B cell (primary cell): ENCODE measurements around the gene NTN3. TPM values are rescaled to one million over a fixed set of nuclear protein-coding genes. Genes with fewer than 3 reads are reported as not detected.

Source experiments
- ATAC-seq: fragments of 200-7000 bp; cut with Tn5 transposase; one replicate; pipeline ENCODE4 v1.10.0; 2021; ENCODE audit warnings: low read depth, mild to moderate bottlenecking, moderate number of reproducible peaks, moderate library complexity
- CTCF ChIA-PET: fragments of 350-600 bp; sonication (Branson Sonifier 250); formaldehyde crosslinking; loops from one replicate; lab custom pipeline; 2021; ENCODE audit warnings: antibody characterized with exemption, inconsistent platforms; lab: Charles Lee
- POLR2A ChIA-PET: fragments of 350-600 bp; sonication (Branson Sonifier 250); formaldehyde crosslinking; loops from one replicate; lab custom pipeline; 2021; ENCODE audit warnings: antibody characterized with exemption; lab: Charles Lee
- DNase-seq: peaks from one replicate; pipeline ENCODE4 v3.0.0; 2013
- H2AFZ ChIP-seq: 2 replicates; pipeline ENCODE4 v1.6.1; 2012; ENCODE audit warnings: mild to moderate bottlenecking, low read depth, low read length; ENCODE audit not compliant: insufficient read depth, poor library complexity, severe bottlenecking
- H3K27ac ChIP-seq, 2 donors: 1 replicate in 1 of 2; 2 replicates in 1 of 2; pipeline ENCODE4 v1.5.1; 2012 to 2013; ENCODE audit warnings: low read length in 2 of 2, mild to moderate bottlenecking in 2 of 2, moderate library complexity in 1 of 2
- H3K27me3 ChIP-seq, 4 experiments: fragments of 200-600 bp in 1 of 4; sonication (generic) in 1 of 4; replicated peaks in 1 of 4; 1 replicate in 2 of 4; 2 replicates in 2 of 4; pipeline versions ENCODE4 v1.6.1 to v1.7.0; 2013 to 2016; ENCODE audit warnings: low read length in 3 of 4, mild to moderate bottlenecking in 2 of 4, mixed read lengths in 1 of 4, moderate library complexity in 1 of 4; ENCODE audit not compliant: insufficient read depth in 4 of 4, control insufficient read depth in 3 of 4; ENCODE audit errors: control extremely low read depth in 1 of 4
- H3K36me3 ChIP-seq, 2 experiments: replicated peaks in 1 of 2; 1 replicate in 1 of 2; 2 replicates in 1 of 2; pipeline versions ENCODE4 v1.6.1 to v1.7.1; 2013; ENCODE audit warnings: low read length in 1 of 2; ENCODE audit not compliant: insufficient read depth in 2 of 2, control insufficient read depth in 1 of 2; ENCODE audit errors: control extremely low read depth in 1 of 2, extremely low read depth in 1 of 2
- H3K4me1 ChIP-seq, 2 donors: fragments of 200-600 bp in 1 of 2; sonication (generic) in 1 of 2; 1 replicate in 1 of 2; 2 replicates in 1 of 2; pipeline versions ENCODE4 v1.5.1 to v1.6.1; 2013 to 2017; ENCODE audit warnings: low read length in 2 of 2; ENCODE audit not compliant: control insufficient read depth in 2 of 2, insufficient read depth in 2 of 2
- H3K4me2 ChIP-seq: replicated peaks from 2 replicates; pipeline ENCODE3; 2012; ENCODE audit warnings: mild to moderate bottlenecking, low read depth, low read length; ENCODE audit not compliant: poor library complexity, severe bottlenecking
- H3K4me3 ChIP-seq, 5 experiments: fragments of 200-600 bp in 1 of 5; sonication (generic) in 1 of 5; 1 replicate in 3 of 5; 2 replicates in 2 of 5; pipeline versions ENCODE4 v1.5.1 to v1.7.0; 2011 to 2016; ENCODE audit warnings: low read length in 4 of 5, mild to moderate bottlenecking in 4 of 5, low read depth in 2 of 5, control low read depth in 1 of 5, moderate library complexity in 1 of 5; ENCODE audit not compliant: insufficient read depth in 1 of 5; ENCODE audit errors: control extremely low read depth in 1 of 5, extremely low read depth in 1 of 5
- H3K79me2 ChIP-seq: fragments of 200-600 bp; sonication (generic); one replicate; pipeline ENCODE4 v1.6.0; 2016; ENCODE audit warnings: low read length; ENCODE audit not compliant: control insufficient read depth, insufficient read depth
- H3K9ac ChIP-seq: fragments of 200-600 bp; sonication (generic); 2 replicates; pipeline ENCODE4 v1.6.1; 2017; ENCODE audit warnings: mild to moderate bottlenecking, low read length, moderate library complexity
- H3K9me3 ChIP-seq, 3 donors: one replicate each; pipeline versions ENCODE4 v1.6.1 to v1.7.1; 2013; ENCODE audit warnings: low read length in 2 of 3; ENCODE audit not compliant: control insufficient read depth in 2 of 3, insufficient read depth in 1 of 3; ENCODE audit errors: control extremely low read depth in 1 of 3
- H4K20me1 ChIP-seq: 2 replicates; pipeline ENCODE4 v1.6.0; 2012; ENCODE audit warnings: mild to moderate bottlenecking, low read length; ENCODE audit not compliant: insufficient read depth, control insufficient read depth, poor library complexity, severe bottlenecking
- H3K27ac Mint-ChIP-seq: one replicate; pipeline ENCODE4 v1.8.0; 2021; ENCODE audit warnings: mixed read lengths
- H3K27me3 Mint-ChIP-seq: one replicate; pipeline ENCODE4 v1.8.0; 2021; ENCODE audit warnings: mixed read lengths
- H3K4me1 Mint-ChIP-seq: one replicate; pipeline ENCODE4 v1.8.0; 2021; ENCODE audit warnings: mixed read lengths
- H3K4me3 Mint-ChIP-seq: one replicate; pipeline ENCODE4 v1.8.0; 2021; ENCODE audit warnings: mixed read lengths
- H3K9me3 Mint-ChIP-seq: one replicate; pipeline ENCODE4 v1.8.0; 2022; ENCODE audit warnings: mixed read lengths; ENCODE audit not compliant: insufficient read depth
- CTCF ChIP-seq: fragments of 200-600 bp; IDR thresholded peaks from one replicate; pipeline ENCODE4 v1.8.0; 2022; ENCODE audit warnings: antibody characterized with exemption, mild to moderate bottlenecking
- EZH2 ChIP-seq: IDR thresholded peaks from 2 replicates; pipeline ENCODE4 v1.6.1; 2012; ENCODE audit warnings: borderline replicate concordance, low read depth, mild to moderate bottlenecking, moderate library complexity, low read length; ENCODE audit not compliant: insufficient read depth, poor library complexity, severe bottlenecking
- WGBS: methylation state at CpG from one replicate; pipeline ENCODE4 v1.1.5; 2013; ENCODE audit warnings: missing lambda C conversion rate; ENCODE audit not compliant: insufficient coverage; 5-methylcytosine and 5-hydroxymethylcytosine counted together
- intact Hi-C: fragments of 100-400 bp; cut with micrococcal nuclease; formaldehyde crosslinking; loops from one replicate; pipeline ENCODE4 v1.10.0; 2022
- polyA minus RNA-seq: library from RNA; depleted of rRNA, polyadenylated mRNA; stranded (reverse); fragments of >200 nt; gene quantifications from 2 replicates; pipeline ENCODE4 v1.2.3, GENCODE V29; 2012
- polyA plus RNA-seq: library from polyadenylated mRNA; depleted of rRNA; stranded (reverse); fragments of >200 nt; gene quantifications from 2 replicates; pipeline ENCODE4 v1.2.3, GENCODE V29; 2012
- total RNA-seq, 2 donors: library from RNA; stranded (reverse); fragments of 120-200 nt in 1 of 2; gene quantifications; 1 replicate in 1 of 2; 2 replicates in 1 of 2; pipeline versions ENCODE4 v1.2.3 to v1.2.4, GENCODE V29; 2013 to 2022

Gene NTN3
- not detected in 2 replicates for total RNA-seq
- 0.07 TPM for total RNA-seq (2013)
- not detected in 2 replicates for polyA plus RNA-seq
- not detected in 2 replicates for polyA minus RNA-seq

DNA sequence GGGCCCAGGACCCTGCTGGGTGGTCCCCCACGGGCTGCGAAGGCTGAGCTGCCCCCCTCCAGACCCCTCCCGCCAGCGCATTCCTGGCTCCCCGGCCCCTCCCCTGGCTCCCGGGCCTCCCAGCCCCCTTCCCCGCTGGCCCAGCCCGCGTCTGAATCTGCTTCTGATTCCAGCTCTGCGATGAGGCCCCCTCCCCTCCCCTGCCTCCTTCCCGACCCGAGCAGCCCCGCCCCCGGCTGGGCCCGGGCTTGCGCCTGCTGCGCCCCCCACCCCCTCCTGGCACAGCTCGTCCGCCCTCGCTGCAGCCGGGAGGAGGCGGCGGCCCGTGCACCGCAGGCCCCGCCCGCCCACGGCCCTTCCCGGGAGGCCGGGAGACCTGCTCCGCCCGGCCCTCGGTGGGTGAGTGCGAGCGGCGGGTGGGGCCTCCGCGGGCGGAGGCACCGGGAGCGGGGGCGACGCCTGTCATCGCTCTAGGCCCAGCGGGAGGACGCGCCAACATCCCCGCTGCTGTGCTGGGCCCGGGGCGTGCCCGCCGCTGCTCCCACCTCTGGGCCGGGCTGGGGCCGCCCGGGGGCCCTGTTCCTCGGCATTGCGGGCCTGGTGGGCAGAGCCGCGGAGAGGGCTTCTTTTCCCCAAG, at the start of gene NTN3:
Gene NTN3, plus strand, starts transcription at position 282 of the 637 bp plus-strand sequence. CDS start 405 bp downstream, outside the sequence.
- H3K9ac ChIP-seq, result no peak within 1 kb of the TSS
- no peaks in the 10 kb centered on the region for H3K36me3 ChIP-seq
- TF ChIP-seq EZH2, result peak; percentile 24
- no peak for TF ChIP-seq CTCF
- DNase-seq, result no peak
- no peaks in the 10 kb centered on the region for H3K9me3 Mint-ChIP-seq
- H3K4me3 Mint-ChIP-seq, result peak within 1 kb of the TSS; percentile 41
- peak within 1 kb of the TSS; percentile 16 for H2AFZ ChIP-seq
- H3K79me2 ChIP-seq, result peaks cover 10% of the 10 kb centered on the region
- no peak within 1 kb of the TSS for H3K27ac Mint-ChIP-seq
- H3K9me3 ChIP-seq, result no peaks in the 10 kb centered on the region
- peaks cover 22% of the 10 kb centered on the region for H3K27me3 Mint-ChIP-seq
- peaks cover 0 to 53% (median 33%) of the 10 kb centered on the region in 4 experiments for H3K27me3 ChIP-seq
- H3K4me2 ChIP-seq, result peak within 1 kb of the TSS; percentile 76
- H3K27ac ChIP-seq, result no peak within 1 kb of the TSS
- H3K4me1 Mint-ChIP-seq, result peaks cover 46% of the 10 kb centered on the region
- ChIA-PET POLR2A (interaction anchor here (1.1 kb wide), 1 partner anchor 45 kb away, joined by 4 read pairs; no protein-coding TSS in a partner anchor), CTCF (interaction anchor here (1.5 kb wide), 2 partner anchors 16 to 41 kb away, joined by 3 to 4 read pairs; no protein-coding TSS in a partner anchor)
- peak within 1 kb of the TSS in 1 of 5 experiments; percentile 29 for H3K4me3 ChIP-seq
- peaks cover 36% of the 10 kb centered on the region for H4K20me1 ChIP-seq
- ATAC-seq, result no peak
- under 1% methylated on average over 48 of the region's 59 CpGs for WGBS
- intact Hi-C loops, result no loop called here
- H3K4me1 ChIP-seq, result peaks cover 66 to 74% of the 10 kb centered on the region in 2 donors

DNA sequence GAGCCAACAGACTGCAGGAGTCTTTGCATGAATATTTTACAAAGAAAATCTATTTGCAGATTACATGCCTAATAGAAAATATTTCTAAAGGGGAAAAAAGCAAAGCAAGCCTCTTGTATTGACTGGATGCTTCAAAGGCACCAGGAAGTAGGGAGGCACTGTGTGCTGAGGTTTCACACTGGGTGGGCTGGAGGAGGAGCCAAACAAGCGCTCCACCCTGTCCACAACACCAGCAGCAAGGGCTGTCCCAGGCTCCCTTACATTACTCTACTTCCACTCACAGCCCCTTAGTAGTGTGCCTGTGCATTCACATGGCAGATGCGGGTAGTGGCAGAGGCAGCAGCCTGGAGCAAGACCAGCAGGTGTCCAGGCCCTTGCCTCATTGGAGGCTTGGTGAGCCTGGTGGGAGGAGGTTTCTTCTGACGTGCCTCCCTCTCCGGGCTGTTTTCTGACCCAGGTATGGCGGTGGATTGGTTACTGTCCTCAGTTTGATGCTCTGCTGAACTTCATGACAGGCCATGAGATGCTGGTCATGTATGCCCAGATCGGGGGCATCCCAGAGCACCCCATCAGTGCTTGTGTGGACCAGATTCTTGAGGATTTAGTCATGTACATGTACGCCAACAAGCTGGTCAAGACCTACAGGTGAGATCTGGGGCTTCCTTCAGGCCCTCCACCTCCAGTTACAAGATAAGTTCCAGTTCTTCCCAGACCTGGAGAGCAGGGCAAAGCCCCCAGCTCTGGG, 48.8 kb upstream of the NTN3 start:
- no peaks in the 10 kb centered on the region for H3K27me3 ChIP-seq
- DNase-seq (no peak), ATAC-seq (no peak)
- H3K27me3 Mint-ChIP-seq, result no peaks in the 10 kb centered on the region
- no peak overlapping the region for H3K27ac ChIP-seq
- H3K36me3 ChIP-seq, result no peaks in the 10 kb centered on the region
- intact Hi-C loops, result no loop called here
- H3K4me3 Mint-ChIP-seq, result no peak overlapping the region
- H3K79me2 ChIP-seq, result no peaks in the 10 kb centered on the region
- CTCF ChIA-PET, result interaction anchor here (1.5 to 2.5 kb wide), 2 partner anchors 9 to 12 kb away, joined by 4 to 7 read pairs; no protein-coding TSS in a partner anchor
- no peak for TF ChIP-seq EZH2
- TF ChIP-seq CTCF, result no peak
- 94% methylated on average over 7 of the region's 7 CpGs for WGBS
- H3K4me1 ChIP-seq, result peaks cover 0 to 9% of the 10 kb centered on the region in 2 donors
- no peak overlapping the region for H3K4me2 ChIP-seq
- H3K9me3 Mint-ChIP-seq, result no peaks in the 10 kb centered on the region
- H3K9me3 ChIP-seq, result no peaks in the 10 kb centered on the region
- no peak overlapping the region for H3K4me3 ChIP-seq
- POLR2A ChIA-PET, result no interaction called here
- no peak overlapping the region for H3K27ac Mint-ChIP-seq
- H4K20me1 ChIP-seq, result no peaks in the 10 kb centered on the region
- H3K4me1 Mint-ChIP-seq, result peaks cover 2% of the 10 kb centered on the region
- no peak overlapping the region for H3K9ac ChIP-seq
- no peak overlapping the region for H2AFZ ChIP-seq
